GM19468 (cell line): ENCODE results near the gene CAMK1G.

Experiments
- ATAC-seq: cut with Tn5 transposase; IDR thresholded peaks from one replicate; pipeline ENCODE4 v1.9.1; 2021; ENCODE audit warnings: mild to moderate bottlenecking, moderate library complexity, moderate number of reproducible peaks; ENCODE audit not compliant: unreplicated experiment; ENCODE audit errors: extremely low read depth

Gene CAMK1G

DNA sequence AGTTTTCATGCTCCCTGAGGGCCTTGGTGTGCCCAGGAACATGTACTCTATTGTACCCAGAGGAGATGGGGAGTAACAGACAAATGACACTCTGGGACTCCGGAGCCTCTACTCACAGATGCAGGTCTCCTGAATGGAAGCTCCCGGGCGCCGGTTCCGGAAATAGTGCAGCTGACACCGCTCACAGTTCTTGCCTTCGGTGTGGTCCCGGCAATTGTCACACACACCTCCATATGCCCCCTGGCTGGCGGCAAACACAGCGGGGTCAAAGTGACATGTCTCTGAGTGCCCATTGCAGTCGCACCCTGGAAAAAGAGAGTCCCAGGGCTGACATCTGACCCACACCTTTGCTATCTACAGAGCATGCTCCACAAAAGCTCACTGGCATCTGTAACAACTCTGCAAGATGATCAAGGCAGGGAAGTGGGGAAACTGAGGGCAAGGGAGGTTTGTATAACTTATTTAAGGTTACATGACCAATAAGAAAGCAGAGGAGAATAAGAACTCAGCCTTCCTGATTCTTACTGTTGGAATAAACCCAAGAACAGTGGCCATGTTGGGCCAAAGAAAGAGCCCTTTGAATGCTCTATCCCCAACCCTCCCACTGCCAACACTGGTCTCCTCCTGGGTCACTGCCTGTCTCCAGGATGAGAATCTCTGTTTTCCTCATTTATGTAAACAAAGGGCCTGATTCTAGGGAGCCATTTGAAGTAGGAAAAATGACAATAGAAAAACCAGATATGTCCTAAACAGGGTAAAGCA is 46.3 kb downstream of the CAMK1G start:
- ATAC-seq: no peak

DNA sequence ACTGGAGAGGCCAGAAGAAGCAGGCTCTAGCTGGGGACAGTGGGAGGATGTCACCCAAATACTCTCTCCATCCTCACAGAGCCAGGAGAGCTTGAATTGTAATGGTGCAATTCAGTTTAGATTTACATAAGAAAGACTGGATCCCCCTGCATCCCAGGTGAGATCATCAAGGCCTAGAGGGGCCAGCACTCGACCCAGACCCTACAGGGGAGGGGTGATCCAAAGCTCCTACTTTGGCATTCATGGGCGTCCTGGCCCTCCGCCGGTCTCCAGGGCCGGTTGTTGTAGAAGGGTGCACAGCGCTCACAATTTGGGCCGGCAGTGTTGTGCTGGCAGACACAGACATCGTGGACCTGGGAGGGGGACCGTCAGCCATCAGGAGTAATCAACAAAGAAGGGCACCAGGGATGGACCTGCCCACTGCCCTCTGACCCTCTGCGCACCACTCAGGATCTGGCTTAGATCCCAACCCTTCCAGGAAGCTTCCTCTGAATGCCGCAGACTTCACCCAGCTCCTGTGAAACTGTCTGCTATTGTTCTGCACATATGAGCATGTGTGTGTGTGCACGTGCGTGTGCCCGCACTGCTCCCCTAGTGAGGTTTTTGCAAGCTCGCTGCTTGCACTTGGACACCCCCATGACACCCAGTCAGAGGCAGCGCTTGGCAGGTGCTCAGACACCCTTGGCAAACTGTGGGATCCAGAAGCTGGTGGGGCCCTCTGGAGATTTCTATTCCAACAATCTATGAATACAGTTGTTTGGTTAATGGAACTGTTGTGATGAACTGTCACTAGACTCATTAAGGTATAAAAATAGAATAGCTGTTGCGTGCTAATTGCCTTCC is 47.1 kb downstream of the CAMK1G start:
- no peak for ATAC-seq

DNA sequence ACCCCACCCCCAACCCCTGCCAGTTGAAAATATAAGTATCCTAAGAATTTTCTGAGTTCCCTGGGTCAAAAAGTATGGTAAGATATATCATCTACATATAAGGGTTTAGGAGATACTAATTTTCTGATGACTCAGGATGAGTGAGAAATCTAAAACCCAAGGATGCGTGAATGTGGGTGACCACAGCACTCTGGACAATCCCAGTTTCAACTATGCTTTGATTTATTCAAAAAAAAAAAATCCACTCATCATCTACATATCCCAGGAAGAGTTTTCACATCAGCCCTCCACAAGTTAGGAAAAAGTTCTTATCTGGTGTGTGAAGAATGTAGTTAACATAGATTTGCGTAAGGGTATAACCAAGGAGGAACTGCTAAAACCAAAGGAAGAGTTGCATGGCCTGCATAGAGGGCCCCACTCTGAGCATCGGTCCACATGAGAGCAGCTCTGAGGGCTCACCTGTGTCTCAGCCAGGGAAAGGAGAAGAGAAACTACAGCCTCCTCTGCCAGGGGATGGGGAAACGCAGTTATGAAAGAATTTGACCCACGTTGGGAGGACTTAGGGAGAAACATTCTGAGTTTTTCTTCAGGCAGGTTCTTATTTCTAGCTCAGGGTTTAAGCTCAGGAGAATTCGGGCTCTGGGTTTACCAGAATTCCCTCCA is 50.0 kb downstream of the CAMK1G start:
- no peak for ATAC-seq

- no peak for ATAC-seq
Measured at GRCh38 chr1:209634005-209634737, 50.7 kb downstream of the CAMK1G start.

DNA sequence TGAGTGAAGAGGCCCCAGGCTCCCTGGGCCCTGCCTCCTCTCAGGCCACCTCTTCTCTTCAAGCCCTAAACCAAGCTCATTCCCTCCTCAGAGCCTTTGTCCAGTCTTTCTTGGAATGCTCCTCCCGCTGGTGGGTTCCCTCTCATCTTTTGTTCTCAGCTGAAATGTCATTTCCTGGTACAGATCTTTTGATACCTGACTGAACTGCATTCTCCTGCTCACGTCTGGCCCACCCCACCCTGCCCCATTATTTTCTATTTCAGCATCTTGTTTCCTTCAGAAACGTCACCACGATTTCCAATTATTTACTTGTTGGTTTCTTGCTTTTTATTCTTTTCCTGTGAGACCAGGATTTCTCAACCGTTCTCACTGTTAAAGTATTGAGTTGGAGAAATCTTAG is 52.3 kb downstream of the CAMK1G start:
- no peak for ATAC-seq

DNA sequence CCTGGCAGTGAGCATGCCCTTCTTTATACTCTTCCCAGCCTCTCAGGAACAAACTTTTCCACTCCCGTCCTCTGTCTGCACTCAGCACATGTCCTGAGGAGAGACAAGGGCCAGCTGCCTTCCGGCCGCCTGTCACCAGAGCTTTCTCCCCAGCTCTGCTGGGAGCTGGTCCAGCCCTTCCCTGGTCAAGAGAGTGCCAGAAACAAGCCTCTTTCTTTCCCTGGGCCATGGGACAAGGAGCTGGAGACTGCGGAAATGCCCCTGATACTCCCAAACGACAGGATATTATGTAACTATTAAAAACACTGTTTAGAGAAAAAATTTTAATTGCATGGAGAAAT is 58.3 kb downstream of the CAMK1G start:
- ATAC-seq: no peak

GRCh38 chr1:209642816-209643215 is 59.3 kb downstream of the CAMK1G start:
- no peak for ATAC-seq

GRCh38 chr1:209643285-209644020 is 59.9 kb downstream of the CAMK1G start:
- ATAC-seq: no peak

DNA sequence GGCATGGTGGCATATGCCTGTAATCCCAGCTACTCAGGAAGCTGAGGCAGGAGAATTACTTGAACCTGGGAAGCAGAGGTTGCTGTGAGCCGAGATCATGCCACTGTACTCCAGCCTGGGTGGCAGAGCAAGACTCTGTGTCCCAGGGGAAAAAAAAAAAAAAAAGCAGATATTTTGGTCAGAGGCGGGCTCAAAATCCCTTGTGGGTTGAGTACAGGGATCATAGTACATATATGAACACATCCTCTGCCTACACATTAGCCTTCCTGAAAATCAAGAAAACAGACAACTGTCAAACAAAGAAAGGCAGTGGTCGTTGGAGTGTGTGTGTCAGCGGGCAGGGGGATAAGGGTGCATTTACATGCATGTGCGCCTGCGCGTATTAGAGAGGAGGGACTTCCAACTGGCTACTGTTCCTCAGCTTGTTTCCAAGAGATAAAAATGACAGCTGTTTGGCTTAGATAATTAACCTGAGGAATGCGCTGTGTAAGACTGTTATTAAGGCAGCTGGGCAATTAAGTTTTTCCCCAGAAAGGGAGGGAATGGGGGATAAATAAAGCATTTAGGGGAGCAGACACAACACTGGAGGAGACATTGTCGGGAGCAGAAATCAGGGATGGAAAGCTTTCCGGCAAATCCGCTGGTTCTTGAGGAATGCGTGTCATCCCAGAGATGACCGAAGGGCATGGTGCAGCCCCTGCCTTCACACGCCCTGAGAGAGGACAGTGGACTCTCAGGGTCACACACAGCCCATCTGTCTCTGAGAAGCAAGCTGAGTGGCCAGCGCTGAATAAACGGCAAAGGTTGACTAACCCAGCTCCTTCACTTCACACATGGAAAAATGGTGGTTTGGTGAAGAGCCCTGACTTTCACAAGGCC is 62.3 kb downstream of the CAMK1G start:
- no peak for ATAC-seq

GRCh38 chr1:209646558-209646957 is 63.0 kb downstream of the CAMK1G start:
- ATAC-seq: no peak

DNA sequence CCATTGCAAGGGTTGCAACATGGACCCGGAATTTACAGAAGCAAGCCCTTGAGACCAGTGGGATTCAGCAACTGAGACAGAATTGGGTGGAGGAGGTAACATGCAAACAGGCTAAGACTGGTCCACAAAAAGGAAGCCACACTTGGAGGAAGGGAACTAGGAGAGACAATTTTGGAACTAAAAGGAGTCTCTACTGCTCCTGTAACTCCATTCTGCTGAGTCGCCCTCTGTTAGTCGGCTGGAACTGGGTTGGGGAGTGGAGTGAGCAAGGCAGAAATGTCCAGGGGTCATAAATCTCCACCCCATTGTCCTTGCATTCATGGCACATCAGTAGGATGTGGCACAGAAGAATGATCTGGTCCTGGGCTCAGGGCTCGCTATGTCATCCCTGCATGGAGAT is 63.6 kb downstream of the CAMK1G start:
- ATAC-seq: no peak

DNA sequence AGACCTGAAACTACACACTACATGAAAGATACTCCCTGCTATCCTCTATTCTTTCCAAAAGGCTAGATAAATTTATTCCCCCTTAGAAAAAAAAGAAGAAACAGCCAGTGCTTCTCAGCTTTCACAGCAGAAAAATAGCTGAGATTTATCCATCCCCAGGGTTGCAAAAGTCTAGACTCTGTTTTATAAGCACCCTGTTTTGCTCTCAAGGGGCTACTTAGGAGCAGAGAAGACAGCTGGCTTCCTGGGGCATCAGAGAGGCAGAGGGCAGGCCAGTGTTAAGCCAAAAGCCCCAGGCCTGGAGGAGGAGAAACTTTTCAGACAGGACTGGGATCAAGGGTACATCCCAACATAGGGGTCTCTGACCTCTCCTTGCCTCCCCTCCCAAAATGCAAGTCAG is 64.8 kb downstream of the CAMK1G start:
- ATAC-seq: no peak

- no peak for ATAC-seq
Measured at GRCh38 chr1:209648931-209649776, 65.6 kb downstream of the CAMK1G start.

GRCh38 chr1:209650454-209650853 is 66.9 kb downstream of the CAMK1G start:
- no peak for ATAC-seq

- ATAC-seq: peak; percentile 34
Measured at GRCh38 chr1:209651138-209651587, 67.6 kb downstream of the CAMK1G start.

DNA sequence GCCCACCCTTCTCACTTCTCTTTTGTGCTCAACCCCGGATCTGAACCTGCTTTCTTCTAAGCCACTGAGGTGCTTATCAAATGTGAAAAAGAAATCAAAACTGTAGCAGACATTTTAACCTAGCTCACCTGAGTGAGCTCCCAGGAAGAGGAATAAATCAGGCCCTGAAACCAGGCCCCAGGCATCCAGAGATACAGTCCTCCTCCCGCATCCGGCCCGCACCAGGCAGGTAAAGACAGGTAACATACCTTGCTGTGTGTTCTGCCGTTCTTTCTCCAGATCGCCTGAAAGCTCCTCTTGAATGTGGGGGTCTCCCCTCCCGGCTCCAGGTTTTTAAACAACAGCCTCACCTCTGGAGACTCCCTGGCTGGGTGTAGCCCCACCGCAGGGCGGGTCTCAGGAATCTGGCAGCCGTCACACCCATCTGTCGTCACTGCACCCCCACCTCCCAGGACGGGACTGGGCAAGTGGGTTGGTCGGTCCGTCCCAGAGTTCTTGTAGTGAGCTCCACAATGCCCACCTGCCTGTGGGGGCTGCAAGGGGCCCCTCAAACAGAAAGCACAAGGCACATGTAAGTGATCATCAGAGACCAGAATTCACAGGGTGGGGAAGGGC is 68.7 kb downstream of the CAMK1G start, which contains the start of gene LAMB3:
Gene LAMB3, minus strand, starts transcription at position 305 of the 615 bp plus-strand sequence. CDS start 1,481 bp downstream, outside the sequence.
- ATAC-seq: no peak

- no peak for ATAC-seq
Measured at GRCh38 chr1:209652873-209653401, 69.4 kb downstream of the CAMK1G start.
